Measurements from ENCODE around the gene TNXB.

- TF ChIP-seq CTCF (IDR thresholded peaks at IDR 0.05) (peak in 1 of 3 experiments; percentile 11), POLR2A (IDR thresholded peaks at IDR 0.05) (no peak)
Observed at GRCh38 chr6:32086661-32087573, 22.2 kb downstream of the TNXB start.
